ENCODE results near the gene CALN1.

DNA sequence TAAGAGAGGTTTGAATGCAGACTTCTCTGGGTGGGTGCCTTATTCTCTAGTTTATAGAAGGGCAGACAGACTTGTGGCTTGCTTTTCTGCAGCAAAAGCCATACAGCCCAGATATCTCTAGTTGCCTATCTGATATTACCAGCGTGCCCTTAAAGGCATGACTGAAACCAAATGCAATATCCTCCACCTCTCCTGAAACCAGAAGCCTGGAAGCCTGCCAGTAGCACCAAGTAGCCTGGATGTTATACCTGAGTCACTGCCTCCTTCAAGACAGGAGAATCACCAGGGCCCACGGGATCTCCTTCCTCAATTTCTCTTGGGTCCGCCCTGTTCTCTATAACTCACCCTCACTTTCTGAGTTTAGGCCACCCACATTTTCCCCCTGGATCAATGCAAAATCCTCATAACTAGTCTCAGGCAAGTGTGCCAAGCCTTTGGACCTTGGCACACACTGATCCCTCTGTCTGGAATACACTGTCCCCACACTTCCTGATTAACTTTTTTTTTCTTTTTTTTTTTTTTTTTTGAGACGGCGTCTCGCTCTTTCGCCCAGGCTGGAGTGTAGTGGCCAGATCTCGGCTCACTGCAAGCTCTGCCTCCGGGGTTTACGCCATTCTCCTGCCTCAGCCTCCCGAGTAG is 641.8 kb downstream of the CALN1 start:
- TF ChIP-seq, protein P1, sequence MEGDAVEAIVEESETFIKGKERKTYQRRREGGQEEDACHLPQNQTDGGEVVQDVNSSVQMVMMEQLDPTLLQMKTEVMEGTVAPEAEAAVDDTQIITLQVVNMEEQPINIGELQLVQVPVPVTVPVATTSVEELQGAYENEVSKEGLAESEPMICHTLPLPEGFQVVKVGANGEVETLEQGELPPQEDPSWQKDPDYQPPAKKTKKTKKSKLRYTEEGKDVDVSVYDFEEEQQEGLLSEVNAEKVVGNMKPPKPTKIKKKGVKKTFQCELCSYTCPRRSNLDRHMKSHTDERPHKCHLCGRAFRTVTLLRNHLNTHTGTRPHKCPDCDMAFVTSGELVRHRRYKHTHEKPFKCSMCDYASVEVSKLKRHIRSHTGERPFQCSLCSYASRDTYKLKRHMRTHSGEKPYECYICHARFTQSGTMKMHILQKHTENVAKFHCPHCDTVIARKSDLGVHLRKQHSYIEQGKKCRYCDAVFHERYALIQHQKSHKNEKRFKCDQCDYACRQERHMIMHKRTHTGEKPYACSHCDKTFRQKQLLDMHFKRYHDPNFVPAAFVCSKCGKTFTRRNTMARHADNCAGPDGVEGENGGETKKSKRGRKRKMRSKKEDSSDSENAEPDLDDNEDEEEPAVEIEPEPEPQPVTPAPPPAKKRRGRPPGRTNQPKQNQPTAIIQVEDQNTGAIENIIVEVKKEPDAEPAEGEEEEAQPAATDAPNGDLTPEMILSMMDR (IDR thresholded peaks at IDR 0.05) = no peak
- no peak for TF ChIP-seq POLR2A (IDR thresholded peaks at IDR 0.05)

Measured in heart left ventricle (tissue), 13 donors.